HG03442 (cell line): ENCODE results near the gene SEMA4D.
A peak's percentile ranks its signal among the peaks of the same experiment; 100 is the strongest.

ENCODE experiments used
- ATAC-seq: cut with Tn5 transposase; IDR thresholded peaks from one replicate; pipeline ENCODE4 v1.9.1; 2021; ENCODE audit warnings: mild to moderate bottlenecking, moderate library complexity; ENCODE audit not compliant: unreplicated experiment

Gene SEMA4D

DNA sequence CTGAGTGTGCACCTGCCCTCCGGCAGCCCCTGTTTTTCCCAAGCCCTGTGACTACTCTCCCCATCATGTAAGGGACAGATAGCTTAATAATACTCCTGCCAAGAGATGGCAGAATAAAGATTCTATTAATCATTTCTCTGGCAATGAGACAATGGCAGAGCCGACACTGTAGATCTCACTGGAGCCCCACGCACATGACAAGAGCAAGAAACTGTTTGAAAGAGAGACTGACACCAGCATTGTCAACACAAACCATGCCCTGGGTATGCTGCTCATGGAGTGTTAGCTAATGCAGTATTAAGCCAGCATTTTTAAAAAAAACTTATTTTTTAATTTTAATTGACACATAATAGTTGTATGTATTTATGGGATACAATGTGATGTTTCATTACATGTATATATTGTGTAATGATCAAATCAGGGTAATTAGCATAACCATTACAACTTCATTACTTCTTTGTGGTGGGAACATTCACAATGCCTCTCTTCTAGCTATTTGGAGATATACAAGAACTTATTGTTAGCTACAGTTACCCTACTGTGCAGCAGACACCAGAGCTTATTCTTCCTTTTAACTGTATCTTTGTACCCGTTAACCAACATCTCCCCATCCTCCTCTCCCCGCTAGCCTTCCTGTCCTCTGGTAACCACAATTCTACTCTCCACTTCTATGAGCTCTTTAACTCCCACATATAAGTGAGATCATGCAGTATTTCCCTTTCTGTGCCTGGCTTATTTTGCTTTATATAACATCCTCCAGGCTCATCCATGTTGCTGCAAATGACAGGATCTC lies 31.5 kb upstream of the SEMA4D start:
- ATAC-seq = no peak

DNA sequence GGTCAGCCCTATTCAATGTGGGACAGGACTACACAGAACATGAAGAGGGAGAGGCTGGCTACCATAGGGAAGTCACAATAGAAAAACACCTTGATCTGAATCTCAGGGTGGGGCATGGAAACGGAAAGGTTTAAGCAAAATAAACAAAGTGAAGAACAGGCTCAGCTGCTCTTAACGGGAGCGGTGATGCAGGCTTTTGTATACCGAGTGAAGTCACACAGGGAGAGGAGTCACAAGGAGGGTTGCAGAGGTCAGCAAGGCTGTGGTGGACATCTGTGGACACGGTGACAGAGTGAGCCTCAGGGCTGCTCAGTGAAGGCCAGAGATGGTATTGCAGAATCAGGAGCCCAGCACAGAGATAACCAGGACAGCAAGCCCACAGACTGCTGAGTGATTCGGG lies 30.6 kb upstream of the SEMA4D start:
- ATAC-seq = no peak

DNA sequence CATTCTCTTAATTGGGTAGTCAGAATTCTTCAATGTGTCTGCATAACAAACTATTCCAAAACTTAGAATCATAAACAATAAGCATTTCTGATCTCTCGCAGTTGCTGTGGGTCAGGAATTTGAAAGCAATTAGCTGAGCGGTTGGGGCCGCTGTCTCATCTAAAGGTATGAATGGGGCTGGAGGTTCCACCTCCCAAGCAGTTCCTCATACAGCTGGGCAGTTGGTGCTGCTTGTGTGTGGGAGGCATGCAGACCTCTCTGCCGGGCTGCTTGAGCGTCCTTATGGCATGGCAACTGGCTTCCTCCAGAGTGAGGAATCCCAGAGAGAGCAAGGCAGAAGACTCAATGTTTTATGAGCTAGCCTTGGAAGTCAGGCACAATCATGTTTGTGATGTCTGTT lies 30.2 kb upstream of the SEMA4D start:
- no peak for ATAC-seq

DNA sequence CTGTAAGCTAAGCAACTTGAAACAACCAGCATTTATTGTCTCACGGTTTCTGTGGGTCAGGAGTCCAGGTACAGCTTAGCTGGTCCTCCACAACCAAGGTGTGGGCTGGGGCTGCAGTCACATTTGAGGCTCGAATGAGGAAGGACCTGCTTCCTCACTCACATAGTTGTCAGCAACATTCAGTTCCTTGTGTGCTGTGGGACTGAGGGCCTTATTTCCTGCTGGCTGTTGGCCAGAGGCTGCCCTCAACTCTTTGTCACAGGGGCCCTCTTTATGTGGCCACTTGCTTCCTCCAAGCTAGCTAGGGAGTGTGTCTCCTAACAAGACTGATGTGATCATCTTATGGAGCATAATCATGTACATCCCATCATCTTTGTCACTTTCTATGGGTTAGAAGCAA lies 29.2 kb upstream of the SEMA4D start:
- ATAC-seq = no peak

DNA sequence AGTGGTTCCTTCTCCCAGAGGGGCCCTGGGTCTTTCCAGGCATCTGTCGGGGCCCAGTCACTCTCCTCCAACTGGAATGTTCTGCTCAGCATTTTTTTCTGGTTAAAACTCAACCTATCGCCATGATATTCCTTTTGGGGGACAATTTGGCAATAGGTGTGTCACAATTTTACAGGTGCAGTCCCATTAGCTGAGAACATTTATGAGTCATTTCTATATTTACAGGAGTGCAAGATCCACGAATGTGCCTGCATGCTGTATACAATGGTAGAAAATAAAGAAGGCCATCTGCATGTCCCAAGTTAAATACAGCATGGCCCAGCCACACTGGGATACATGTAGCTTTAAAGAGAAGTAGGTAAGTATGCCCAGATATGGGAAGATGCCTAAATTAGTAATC lies 28.8 kb upstream of the SEMA4D start:
- no peak for ATAC-seq

DNA sequence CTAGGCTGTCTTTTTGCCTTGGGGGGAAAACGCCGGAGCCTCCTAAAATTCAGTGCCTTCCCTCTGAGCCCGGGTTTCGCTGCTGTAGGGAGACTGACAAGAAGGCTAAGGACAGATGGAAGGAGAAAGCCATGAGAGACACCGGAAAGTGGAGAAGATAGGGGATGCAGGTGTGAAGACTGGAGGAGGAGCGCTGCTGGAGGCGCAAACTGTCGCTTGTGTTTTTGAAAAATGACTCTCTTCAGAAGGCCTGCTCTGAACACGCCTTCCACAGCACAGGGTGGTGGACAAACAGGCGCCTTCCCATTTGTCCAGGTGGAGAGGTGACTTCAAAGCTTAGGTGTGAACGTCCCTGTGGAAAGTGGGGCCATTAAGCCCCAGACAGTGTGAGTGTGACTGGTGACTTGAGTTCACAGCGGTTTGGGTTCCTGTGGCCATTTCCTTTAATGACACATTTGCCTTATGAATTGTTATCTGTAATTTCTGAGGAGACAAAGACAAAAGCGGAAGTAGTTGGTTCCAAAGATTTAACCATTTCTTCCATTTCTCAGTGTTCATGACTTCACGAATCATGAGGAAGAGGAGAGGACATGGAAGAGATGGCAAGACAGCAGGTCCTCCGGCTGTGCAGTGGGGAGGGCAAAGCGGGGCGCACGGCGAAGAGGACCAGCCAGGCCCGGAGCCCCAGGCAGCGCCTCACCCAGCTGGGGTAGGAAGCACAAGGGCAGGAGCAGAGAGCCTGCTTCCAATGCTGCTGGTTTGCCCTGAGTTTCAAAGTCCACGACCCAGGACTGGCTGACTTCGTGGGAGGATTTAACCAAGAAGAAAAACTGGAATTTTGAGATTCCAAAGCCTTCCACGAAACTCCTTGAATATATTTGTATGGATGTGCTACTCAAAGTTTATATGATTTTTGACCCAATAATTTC lies 27.8 kb upstream of the SEMA4D start:
- no peak for ATAC-seq

DNA sequence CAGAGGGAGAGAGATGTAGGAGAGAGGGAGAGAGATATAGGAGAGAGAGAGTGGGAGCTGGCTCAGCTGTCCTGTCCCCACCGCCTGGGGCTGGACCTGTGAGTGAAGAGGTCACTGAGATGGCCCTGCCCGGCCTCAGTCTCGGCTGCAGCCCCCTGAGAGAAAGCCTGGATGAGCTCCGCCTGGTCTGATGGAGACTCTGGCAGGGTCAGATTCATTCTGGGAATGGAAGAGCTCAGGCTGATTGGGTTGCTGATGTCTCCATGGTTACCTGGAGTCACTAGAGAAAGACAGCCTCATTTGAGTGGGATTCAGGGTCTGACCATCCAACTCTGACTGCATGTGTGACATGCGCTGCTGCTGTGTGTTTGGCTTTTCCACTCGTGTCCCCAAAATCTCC lies 27.1 kb upstream of the SEMA4D start:
- ATAC-seq = no peak

DNA sequence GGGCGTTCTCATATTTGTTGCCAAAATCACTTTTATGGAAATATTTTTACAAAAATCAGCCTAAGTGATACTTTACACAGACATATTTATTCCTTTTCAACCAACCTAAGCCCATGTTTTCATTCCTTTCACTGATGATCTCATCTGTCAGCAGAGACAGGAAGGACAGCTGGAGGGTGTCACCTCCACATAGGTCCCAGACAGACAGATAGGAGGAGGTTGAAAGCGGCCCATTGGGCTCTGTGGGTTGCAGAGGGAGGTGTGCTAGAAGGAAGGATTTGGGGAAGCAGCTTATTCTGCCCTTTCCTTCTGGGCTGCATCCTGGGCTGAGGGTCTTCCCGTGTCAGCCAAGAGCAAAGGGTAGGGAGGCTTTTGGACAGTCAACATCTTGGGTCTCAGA lies 26.0 kb upstream of the SEMA4D start:
- ATAC-seq = no peak

DNA sequence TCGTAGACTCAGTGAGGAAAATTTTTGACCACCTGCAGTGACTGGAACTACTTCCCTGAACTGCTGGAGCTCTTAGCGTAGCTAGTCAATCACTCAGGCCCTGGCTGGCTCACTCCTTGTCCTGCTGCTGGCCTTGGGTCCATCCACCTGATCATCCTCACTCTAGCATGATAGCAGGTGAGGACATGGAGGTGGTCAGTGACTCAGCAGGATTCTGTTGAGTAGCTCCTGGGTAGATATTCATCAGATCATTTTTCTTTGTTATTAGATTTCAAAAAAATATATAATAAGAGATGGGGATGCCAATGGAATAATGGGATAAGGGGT lies 25.0 kb upstream of the SEMA4D start:
- no peak for ATAC-seq

DNA sequence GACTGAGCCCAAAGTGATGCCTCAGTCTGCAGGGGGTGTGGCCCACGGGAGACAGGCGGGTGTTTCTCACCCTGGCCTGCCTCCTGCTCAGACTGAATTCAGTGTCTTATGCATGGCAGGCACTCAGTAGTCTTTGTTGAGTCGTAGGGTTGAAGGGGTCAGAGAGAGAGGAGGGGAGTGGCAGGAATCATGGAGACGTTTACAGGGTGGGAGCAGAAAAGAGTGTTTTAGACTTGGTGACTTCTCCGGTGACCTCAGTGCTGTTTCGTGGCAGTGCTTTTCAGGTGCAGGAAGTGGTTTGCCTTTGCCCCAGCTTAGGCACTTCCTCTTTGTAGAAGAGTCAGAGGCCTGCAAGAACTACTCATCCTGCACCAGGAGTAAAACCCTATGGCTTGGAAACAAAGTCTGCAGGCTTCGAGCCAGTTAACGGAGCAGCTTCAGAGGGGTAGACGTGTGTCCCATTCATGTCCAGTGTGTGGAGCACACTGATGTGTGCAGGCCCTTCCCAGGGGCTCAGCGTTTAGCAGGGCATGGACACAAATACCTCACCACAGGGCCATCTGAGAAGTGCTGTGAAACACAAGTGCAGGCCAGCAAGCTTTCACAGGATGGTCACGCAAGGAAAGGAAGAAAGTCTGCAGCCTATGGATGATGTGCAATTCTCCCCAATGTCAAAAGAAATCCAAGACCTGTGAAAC lies 24.5 kb upstream of the SEMA4D start:
- peak; percentile 78 for ATAC-seq

DNA sequence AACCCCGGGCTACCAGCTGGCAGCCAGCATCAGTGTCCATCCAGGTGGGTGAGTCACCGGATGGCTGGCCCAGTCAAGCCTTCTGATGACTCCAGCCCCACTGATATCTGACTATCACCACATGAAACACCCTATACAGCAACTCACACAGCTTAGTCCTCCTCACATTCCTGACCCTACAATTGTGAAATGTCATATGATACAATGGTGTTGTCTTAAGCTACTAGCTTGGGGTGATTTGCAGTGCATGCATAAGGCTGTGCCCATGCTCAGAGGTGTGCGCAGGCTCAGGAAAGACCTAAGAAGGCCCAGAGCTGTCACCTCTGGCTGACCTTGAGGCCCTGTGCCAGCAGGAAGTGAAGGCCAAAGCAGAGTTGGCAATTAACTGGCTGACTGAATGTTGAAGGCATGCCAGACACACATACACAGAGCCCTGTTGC lies 21.5 kb upstream of the SEMA4D start:
- ATAC-seq = no peak

DNA sequence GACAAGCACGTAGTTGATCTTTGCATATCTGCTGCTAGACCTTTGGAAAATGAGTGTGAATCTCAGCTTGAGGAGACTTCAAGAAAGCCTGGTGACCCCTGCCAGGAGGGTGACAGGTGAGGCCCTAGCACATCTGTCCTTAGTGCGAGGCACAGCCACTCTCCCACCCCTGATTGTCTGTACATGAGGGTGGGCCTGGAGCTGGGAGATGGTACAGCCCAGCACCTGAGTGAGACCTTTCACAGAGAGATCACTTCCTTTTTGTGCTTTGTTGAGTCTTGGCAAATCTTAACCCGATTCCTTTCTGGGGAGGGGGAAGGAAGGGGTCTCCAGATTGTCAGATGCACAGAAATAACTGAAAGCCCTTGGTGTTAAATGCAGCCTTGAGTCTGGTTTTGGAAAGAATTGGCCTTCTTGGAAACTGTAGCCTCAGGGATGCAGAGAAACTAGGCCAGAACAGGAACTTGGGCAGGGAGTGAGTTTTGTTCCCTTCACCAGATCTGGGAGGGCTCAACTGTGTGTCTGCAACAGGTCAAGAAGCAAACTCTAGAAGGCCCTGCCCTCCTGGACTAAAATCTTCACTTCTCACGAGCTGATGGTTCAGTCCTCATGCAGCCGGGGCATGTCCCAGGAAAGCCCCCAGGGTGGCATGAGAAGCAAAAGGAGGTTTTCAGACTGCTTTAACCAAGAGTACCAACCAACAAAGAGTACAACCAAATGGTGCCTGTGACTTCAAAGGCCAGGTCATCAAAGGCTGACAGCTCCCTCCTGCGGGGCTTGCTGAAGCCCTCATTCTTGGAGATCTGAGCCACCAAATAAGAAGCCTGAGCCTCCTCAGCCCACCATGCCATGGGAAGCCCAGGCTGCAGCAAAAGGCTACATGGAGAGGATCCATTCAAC lies 20.8 kb upstream of the SEMA4D start:
- no peak for ATAC-seq

DNA sequence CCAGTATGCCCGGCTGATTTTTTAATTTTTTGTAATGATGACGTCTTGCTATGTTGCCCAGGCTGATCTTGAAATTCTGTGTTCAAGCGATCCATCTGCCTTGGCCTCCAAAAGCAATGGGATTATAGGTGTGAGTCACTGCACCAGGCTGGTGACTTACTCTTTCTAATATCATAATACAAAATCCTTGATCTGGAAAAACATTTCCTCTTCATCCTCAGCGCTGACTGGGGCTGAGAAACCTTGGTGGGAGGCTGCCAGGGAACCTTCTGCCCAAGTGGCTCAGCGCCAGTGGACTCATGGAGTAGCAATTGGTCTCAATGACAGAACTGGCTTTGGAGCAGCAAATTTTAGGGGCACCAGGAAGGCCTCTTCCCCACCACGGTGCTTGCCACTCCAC lies 17.5 kb upstream of the SEMA4D start:
- no peak for ATAC-seq

DNA sequence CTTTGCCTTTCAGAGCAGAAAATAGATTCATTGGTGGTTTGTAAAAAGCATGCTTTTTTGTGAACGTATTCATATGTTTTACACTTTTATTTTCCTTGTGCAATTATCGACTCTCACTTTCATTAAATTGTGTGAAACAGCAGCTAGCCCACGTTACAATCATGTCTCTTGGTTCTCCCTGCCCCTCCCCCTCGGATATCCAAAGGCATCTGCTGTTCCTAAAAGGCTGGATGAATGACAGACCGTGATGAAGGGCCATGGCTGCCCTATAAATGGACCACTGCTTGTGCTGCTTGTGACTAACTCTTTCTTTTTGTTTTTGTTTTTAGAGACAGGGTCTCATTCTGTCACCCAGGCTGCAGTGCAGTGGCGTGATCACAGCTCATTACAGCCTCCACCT lies 17.0 kb upstream of the SEMA4D start:
- ATAC-seq = no peak

DNA sequence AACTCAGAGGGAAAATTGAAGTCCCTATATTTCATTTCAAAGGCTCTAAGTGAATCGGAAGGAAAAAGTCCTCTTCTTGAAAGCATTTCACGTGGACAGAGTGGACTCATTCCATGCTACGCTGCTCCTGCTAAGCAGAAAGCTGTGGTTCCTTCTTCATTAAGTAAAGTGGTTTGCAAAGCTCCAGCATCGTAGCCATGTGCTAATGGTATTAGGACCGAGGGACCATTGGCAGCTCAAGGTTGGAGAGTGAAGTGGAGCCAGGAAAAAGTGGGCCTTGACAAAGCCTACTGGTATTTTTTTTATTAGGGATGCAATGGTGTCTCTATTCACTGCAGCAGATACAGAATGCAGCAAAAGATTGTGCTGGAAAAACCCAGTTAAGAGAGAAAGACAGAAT lies 16.4 kb upstream of the SEMA4D start:
- no peak for ATAC-seq

DNA sequence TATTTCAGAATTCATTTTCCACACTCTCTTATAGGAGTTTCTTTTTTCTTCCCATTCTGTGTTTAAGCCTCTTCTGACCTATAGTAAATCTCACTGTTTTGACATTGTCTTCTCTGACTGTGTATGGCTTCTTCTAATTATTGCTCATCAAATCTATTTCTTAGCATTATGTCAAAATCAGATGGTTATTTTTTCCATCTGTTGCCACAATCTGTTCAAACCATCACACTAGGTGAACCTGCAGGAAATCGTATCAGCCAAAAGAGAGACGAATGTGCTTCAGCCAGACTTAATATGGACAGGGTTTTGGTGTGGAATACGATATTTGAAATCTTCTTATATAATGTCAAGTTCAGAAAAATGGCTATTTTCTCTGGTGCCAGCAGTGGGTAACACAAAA lies 15.9 kb upstream of the SEMA4D start:
- no peak for ATAC-seq

DNA sequence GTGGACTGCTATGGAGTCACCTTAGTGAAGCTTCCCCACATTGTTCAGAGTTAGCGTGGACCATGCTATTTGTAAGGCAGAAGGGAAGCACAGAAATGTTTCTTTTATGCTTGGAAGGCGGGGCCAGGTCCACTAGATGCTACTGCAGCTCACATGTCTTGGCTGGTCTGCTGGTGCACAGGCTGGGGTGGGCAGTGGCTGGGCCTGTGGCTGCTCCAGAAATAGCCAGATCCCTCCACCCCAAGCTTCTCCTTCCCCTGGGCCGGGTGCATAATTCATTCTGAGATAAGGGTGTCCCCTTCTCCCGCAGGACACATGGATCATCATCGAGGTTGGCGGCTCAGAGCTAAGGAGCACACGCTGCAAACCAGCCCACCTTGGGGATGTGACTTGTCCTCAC lies 14.5 kb upstream of the SEMA4D start:
- no peak for ATAC-seq

DNA sequence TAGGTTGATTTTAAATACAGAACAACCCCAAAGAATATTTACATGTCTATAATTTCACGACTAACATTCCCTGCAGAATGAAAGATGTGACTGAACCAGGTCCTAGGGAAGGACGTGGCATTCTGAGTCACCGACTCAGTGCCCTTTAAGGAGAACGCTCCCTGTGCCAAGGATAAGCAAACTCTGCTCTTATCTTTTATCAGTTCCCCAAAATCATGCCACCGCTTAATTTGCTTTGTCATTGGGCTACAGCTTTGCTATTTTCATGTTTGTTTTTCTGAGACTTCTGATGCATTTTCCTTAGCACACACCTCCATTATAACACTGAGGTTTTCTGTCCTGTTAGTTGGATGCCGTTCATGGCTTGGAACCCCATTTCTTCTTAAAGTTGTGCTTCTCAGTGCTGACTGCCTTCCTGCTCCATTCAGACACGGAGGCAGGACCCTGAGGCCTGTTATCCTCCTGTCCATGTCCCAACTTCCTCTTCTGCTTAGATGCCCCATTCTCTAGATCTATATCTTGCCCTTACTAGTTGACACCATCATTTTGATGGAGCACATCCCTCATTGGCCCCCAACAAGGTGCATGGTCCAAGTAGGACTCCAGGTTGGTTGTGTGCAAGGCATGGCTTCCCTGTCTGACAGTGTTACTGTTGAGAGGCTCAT lies 11.2 kb upstream of the SEMA4D start:
- ATAC-seq = no peak

DNA sequence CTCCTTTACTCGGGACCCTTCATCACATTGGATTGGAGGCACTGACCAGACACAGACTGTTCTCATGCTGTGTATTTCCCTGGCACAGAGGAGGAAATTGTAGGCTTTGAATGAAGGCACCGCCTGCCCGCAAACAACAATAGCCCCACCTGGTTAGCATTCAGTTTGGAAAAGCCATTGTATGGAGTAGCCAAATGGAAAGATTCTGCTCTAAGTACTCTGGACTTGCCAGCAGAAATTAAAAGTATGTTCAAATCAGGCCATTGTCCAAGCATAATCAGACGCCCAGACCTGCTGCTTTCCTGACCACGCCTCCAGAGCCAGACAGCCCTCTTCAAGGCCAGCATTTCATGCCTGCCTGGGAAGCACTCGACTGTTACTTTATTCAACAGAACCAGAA lies 8.0 kb upstream of the SEMA4D start:
- ATAC-seq = no peak

DNA sequence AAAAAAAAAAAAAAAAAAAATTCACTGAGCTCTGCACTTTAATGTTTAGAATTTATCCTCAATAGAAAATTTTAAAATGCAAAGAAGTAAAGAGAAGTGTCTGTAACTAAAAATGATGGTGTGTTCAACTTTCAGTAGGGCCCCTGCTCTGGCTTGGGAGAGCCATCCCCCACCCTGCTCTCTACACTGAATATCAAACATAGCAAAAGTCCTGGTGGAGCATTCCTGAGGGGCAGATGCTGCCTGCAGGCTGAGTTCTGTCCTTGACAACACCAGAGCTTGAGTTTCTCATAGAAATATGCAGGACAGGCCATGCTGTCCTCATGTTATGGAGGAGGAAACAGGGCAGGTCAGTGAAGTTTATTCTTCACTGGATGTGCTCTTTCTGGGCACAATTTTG lies 7.1 kb upstream of the SEMA4D start:
- ATAC-seq = no peak
